Measurements from ENCODE around the gene PAQR8. TPM values are rescaled to one million over a fixed set of nuclear protein-coding genes. Genes with fewer than 3 reads are reported as not detected.

Gene PAQR8
- total RNA-seq, 1 experiment from 2014 or later = 0.44 TPM

- TF ChIP-seq CTCF (conservative IDR thresholded peaks at IDR 0.05; ENCODE audit: low read depth, low read length) (no peak), EZH2 (IDR thresholded peaks at IDR 0.05; ENCODE audit: low read length, unreplicated experiment) (no peak), EZH2phosphoT487 (IDR thresholded peaks at IDR 0.05; ENCODE audit: borderline replicate concordance, low read length) (no peak)
- no peaks in the 10 kb centered on the region for H3K36me3 ChIP-seq (ENCODE audit: low read depth, low read length)
- H3K27me3 ChIP-seq (ENCODE audit: low read length) = no peaks in the 10 kb centered on the region
- H3K4me1 ChIP-seq (ENCODE audit: insufficient read depth, low read length) = no peaks in the 10 kb centered on the region
- POLR2A ChIA-PET (ENCODE audit: unreplicated experiment) = no interaction called here
- H3K79me2 ChIP-seq (ENCODE audit: low read length) = no peaks in the 10 kb centered on the region
- no peaks in the 10 kb centered on the region for H3K9me2 ChIP-seq (replicated peaks; ENCODE audit: low read length)
- no peaks in the 10 kb centered on the region for H4K20me1 ChIP-seq (ENCODE audit: low read length)
- H3K9ac ChIP-seq (ENCODE audit: low read length) = no peak overlapping the region
- intact Hi-C loops (cut with micrococcal nuclease) = no loop called here
- DNase-seq (no peak), ATAC-seq (no peak)
- H3K4me2 ChIP-seq (ENCODE audit: low read length) = no peak overlapping the region
- H3K27ac ChIP-seq (ENCODE audit: low read length) = no peak overlapping the region
- CTCF ChIA-PET = no interaction called here
- H3K4me3 ChIP-seq (ENCODE audit: low read length) = no peak overlapping the region
- H3F3A ChIP-seq (ENCODE audit: low read length, unreplicated experiment) = no peaks in the 10 kb centered on the region
- no peak overlapping the region for H2AFZ ChIP-seq (ENCODE audit: low read length)
- BruUV-seq (replicated peaks) = no TSS peak
- H3K9me3 ChIP-seq (ENCODE audit: low read length) = no peaks in the 10 kb centered on the region
These were observed 47.2 kb upstream of the PAQR8 start for GRCh38 chr6:52314752-52315151.

- TF ChIP-seq EZH2 (IDR thresholded peaks at IDR 0.05; ENCODE audit: low read length, unreplicated experiment) = no peak
- no peak for TF ChIP-seq EZH2phosphoT487 (IDR thresholded peaks at IDR 0.05; ENCODE audit: borderline replicate concordance, low read length)
- no peak for TF ChIP-seq CTCF (conservative IDR thresholded peaks at IDR 0.05; ENCODE audit: low read depth, low read length)
- H3F3A ChIP-seq (ENCODE audit: low read length, unreplicated experiment) = no peaks in the 10 kb centered on the region
- no peak overlapping the region for H3K27ac ChIP-seq (ENCODE audit: low read length)
- no peaks in the 10 kb centered on the region for H3K9me3 ChIP-seq (ENCODE audit: low read length)
- no peak for DNase-seq
- H2AFZ ChIP-seq (ENCODE audit: low read length) = no peak overlapping the region
- intact Hi-C loops (cut with micrococcal nuclease) = no loop called here
- H4K20me1 ChIP-seq (ENCODE audit: low read length) = no peaks in the 10 kb centered on the region
- H3K36me3 ChIP-seq (ENCODE audit: low read depth, low read length) = no peaks in the 10 kb centered on the region
- ChIA-PET CTCF (no interaction called here), POLR2A (ENCODE audit: unreplicated experiment) (no interaction called here)
- no peaks in the 10 kb centered on the region for H3K4me1 ChIP-seq (ENCODE audit: insufficient read depth, low read length)
- H3K9ac ChIP-seq (ENCODE audit: low read length) = no peak overlapping the region
- no peak overlapping the region for H3K4me2 ChIP-seq (ENCODE audit: low read length)
- BruUV-seq (replicated peaks) = no TSS peak
- H3K9me2 ChIP-seq (replicated peaks; ENCODE audit: low read length) = no peaks in the 10 kb centered on the region
- no peaks in the 10 kb centered on the region for H3K79me2 ChIP-seq (ENCODE audit: low read length)
- H3K27me3 ChIP-seq (ENCODE audit: low read length) = no peaks in the 10 kb centered on the region
- H3K4me3 ChIP-seq (ENCODE audit: low read length) = no peak overlapping the region
- no peak for ATAC-seq
These were observed 44.7 kb upstream of the PAQR8 start for GRCh38 chr6:52317211-52317610.

- Histone ChIP-seq H3K4me2 (ENCODE audit: low read length) (no peak overlapping the region), H3K9ac (ENCODE audit: low read length) (no peak overlapping the region), H2AFZ (ENCODE audit: low read length) (no peak overlapping the region), H3K4me3 (ENCODE audit: low read length) (no peak overlapping the region), H3F3A (ENCODE audit: low read length, unreplicated experiment) (no peaks in the 10 kb centered on the region), H3K27me3 (ENCODE audit: low read length) (no peaks in the 10 kb centered on the region), H3K27ac (ENCODE audit: low read length) (no peak overlapping the region), H4K20me1 (ENCODE audit: low read length) (no peaks in the 10 kb centered on the region), H3K79me2 (ENCODE audit: low read length) (no peaks in the 10 kb centered on the region), H3K4me1 (ENCODE audit: insufficient read depth, low read length) (no peaks in the 10 kb centered on the region), H3K9me3 (ENCODE audit: low read length) (no peaks in the 10 kb centered on the region), H3K9me2 (replicated peaks; ENCODE audit: low read length) (no peaks in the 10 kb centered on the region), H3K36me3 (ENCODE audit: low read depth, low read length) (no peaks in the 10 kb centered on the region)
- DNase-seq (no peak), ATAC-seq (peak; percentile 77)
- ChIA-PET CTCF (no interaction called here), POLR2A (ENCODE audit: unreplicated experiment) (no interaction called here)
- intact Hi-C loops (cut with micrococcal nuclease) = no loop called here
- BruUV-seq (replicated peaks) = no TSS peak
- TF ChIP-seq EZH2 (IDR thresholded peaks at IDR 0.05; ENCODE audit: low read length, unreplicated experiment) = no peak
- TF ChIP-seq EZH2phosphoT487 (IDR thresholded peaks at IDR 0.05; ENCODE audit: borderline replicate concordance, low read length) = no peak
- TF ChIP-seq CTCF (conservative IDR thresholded peaks at IDR 0.05; ENCODE audit: low read depth, low read length) = no peak
These were observed 43.9 kb upstream of the PAQR8 start for GRCh38 chr6:52317841-52318581.

Measured in PC-3 (cell line).